HG02943 (cell line): ENCODE results near the gene C19orf81.
"Not testable (repeated sequence)": the region's sequence is repeated elsewhere in the genome, so short reads cannot be mapped to it uniquely, and the experiment has no call there.

Source experiments
- ATAC-seq: cut with Tn5 transposase; IDR thresholded peaks from one replicate; pipeline ENCODE4 v1.9.1; 2021; ENCODE audit warnings: mild to moderate bottlenecking, low read depth, moderate library complexity; ENCODE audit not compliant: unreplicated experiment

The C19orf81 gene

DNA sequence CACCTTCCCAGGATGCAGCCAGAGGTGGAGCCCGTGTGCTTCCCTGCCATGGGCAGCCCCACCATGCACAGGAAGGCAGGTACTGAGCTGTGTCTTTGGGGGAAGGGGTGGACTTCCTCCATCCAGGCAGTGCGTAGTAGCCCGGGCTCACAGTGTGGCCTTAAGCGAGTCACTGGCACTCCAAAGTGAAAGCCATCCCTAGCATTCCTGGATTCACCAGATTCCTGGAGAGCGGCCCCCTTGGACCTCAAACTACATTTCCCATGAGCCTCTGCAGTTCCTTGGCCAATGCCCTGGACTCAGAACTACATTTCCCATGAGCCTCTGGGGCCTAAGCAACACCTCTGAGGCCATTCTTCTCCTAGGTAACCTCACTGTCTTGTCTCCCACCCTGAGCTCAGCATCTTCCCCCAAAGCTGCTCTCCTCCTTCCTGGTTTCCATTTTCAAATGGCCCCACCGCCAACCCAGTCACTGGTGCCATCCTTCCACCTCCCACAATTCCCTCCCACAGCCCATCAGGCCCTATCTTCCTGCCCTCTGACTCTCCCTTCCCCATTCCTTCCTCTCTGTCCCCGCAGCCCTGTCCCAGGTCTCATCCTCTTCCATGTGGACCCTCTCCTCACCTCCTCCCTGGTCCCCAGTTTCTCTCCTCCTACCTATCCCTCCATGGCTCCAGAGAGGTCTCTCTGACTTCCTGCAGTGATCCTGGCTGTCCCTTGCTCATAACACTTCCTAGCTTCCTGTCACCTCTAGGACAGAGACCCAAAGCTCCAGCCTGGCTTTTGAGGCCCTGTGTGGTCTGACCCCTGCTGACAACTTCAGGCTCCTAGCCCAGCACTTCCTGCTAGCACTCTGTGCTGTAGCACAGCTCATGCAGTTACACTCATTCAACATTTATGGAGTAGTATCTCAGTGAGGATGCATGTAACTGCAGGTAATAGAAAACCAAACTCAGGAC, at the start of gene C19orf81:
TSS of gene C19orf81 (plus strand) at position 13 of the 959 bp plus-strand sequence. CDS start at position 13, 0 bp downstream.
- ATAC-seq = no peak

DNA sequence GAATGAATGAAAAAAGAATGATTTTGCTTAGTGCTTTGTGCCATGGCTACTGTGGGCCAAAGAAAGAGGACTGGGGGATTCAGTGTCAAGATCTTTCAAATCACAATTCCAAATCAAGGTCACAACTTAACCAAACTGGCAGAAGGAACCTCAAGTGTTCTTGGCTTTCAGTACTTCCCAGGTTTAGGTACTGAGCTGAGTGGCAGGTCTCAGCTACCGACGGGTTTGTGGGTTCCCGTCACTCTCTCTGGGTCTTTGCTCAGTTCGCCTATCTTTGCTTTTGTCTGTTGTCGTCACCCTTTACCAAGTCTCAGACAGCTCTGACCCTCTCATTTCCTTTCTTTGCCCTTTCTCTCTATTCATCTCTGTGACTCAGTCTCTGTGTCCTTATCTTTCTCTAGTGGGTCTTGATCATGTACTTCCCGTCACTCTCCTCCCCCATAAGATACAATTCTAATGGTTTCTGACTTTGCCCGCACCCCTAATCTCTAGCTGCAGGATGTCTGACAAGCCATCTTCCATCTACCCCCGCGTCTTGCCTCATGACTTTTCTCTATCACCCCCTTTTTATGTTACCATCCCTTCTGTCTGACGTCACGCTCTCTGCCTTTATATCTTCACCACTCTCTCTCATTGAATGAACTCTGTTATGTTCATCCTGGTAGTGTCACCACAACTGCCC, 47.7 kb upstream of the C19orf81 start:
- ATAC-seq = no peak

DNA sequence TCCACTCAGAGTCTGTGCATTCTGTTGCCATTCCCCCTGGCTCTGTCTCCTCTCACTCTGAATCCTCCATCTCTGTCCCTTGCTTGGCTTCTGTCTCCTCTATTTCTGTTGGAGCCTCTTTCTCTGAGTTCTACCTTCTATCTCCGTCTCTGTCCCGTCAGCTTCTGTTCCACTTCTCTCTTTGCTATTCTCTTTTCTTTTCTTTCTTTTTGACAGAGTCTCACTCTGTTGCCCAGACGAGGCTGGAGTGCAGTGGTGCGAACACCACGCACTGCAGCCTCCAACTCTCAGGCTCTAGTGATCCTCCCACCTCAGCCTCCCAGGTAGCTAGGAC, 47.2 kb upstream of the C19orf81 start:
- ATAC-seq = no peak

DNA sequence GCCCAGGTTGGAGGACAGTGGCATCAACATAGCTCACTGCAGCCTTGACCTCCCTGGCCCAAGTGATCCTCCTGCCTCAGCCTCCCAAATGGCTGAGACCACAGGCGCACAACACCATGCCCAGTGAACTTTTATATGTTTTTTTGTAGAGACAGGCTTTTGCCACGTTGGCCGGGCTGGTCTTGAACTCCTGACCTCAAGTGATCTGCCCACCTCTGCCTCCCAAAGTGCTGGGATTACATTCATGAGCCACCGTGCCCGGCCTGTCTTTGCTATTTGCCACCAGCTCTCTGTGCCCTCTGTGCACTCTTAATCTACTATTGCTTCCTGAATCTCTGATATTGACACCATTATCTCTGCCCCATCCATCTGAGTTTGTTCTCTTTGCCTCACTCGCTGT, 46.7 kb upstream of the C19orf81 start:
- ATAC-seq = no peak

DNA sequence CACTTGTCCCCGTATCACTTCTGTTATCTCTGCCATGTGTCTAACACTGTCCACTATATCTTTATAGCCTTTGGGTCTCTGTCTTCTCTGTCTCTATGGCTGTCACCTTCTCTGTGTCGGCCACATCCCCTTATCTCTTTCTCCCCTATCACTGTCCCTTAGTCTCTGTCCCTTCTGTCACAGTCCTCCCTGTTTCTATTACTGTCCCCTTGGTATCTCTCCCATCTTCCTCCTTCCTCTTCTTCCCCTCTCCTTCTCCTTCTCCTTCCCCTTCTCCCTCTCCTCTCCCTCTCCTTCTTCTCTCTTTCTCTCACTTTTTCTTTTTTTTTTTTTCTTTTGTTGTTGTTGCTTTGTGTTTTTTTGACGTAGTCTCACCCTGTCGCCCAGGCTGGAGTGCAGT, 46.3 kb upstream of the C19orf81 start:
- no peak for ATAC-seq

DNA sequence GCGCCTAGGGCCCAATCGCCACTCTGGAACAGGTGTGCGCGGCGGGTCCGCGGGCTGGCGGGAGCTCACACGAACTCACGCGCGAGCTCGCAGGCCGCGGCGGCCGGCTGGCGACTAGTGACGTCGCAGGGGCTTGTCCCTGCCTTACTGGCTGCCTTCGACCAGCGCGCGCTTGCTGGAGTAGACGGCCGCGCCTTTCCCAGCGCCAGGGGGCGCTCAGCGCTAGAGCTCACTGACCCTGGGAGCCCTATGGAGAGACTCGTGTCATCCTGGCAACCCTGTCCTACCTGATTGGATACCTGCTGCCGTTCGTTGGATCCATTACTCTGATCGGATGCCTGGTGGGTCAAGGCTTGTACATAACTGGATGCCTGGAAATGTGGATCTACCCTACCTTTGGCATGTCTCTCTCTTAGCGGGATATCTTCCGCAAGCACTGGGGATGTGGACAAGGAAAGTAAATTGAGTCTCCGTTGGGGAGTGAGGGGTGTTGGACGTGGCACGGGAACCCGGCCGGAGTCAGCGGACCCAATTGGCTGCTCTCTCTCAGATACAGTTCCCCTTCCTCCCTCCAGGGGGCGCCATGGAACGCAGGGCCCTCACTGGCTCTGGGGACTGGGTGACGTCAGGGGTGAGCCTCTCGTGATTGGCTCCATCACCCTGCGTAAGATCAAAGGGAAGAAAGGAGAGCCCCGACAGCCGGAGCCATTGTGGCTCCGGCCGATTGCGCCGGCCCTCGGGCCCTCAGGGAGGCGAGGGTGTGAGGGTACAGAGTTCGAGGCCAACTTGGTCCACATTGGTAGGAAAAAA, 44.8 kb upstream of the C19orf81 start:
- ATAC-seq = not testable (repeated sequence)

DNA sequence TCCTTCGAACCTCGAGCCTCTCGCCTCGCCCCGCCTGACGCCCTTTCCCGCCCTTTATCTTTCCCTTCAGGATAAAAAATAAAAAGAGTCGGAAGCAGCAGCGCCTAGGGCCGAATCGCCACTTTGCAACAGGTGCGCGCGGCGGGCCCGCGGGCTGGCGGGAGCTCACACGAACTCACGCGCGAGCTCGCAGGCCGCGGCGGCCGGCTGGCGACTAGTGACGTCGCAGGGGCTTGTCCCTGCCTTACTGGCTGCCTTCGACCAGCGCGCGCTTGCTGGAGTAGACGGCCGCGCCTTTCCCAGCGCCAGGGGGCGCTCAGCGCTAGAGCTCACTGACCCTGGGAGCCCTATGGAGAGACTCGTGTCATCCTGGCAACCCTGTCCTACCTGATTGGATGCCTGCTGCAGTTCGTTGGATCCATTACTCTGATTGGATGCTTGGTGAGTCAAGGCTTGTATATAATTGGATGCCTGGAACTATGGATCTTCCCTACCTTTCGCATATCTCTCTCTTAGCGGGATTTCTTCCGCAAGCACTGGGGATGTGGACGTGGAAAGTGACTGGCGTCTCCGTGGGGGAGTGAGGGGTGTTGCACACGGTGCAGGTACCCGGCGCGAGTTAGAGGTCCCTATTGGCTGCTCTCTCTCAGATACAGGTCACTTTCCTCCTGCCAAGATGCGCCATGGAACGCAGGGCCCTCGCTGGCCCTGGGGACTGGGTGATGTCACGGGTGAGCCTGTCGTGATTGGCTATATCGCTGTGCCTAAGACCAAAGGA, 43.0 kb upstream of the C19orf81 start:
- ATAC-seq = not testable (repeated sequence)

DNA sequence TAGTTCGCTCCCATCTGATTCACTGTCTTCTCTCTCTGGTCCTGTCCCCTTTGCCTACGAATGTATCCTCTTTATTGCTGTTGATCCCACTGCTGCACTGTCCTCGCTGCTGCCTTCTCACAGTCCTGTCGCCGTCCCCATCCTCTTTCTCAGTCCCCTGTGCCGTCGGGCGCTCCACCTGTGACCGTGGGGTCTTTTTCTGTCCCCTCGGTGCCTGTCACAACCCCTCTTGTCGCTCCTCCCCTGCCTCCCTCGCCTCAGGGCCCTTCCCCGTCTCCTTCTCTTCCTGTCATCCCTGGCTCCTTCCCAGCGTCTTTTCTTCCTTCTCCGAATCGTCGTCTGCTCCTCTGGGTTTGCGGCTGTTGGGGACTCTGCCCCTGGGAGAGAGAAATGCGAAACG, 41.9 kb upstream of the C19orf81 start:
- ATAC-seq = no peak

DNA sequence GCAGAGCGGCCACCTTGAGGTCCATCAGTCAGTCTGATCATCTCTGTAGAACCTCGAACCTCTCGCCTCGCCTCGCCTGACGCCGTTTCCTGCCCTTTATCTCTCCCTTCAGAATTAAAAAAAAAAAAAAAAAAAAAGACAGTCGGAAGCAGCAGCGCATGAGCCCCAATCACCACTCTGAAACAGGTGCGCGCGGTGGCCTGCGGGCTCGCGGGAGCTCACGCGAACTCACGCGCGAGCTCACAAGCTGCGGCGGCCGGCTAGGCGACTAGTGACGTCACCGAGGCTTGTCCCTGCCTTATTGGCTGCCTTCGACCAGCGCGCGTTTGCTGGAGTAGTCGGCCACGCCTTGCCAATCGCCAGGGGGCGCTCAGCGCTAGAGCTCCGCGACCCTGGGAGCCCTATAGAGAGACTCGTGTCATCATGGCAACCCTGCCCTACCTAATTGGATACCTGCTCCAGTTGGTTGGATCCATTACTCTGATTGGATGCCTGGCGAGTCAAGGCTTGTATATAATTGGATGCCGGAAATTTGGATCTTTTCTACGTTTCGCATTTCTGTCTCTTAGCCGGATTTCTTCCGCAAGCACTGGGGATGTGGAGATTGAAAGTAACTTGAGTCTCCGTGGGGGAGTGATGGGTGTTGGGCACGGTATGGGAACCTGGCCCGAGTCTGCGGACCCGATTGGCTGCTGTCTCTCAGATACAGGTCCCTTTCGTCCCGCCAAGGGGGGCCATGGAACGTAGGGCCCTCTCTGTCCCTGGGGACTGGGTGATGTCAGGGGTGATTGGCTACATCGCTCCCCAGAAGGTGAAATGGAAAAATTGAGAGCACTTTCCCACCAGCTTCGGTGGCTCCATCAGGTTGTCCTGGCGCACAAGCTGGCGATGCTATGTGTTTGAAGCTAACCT, 41.1 kb upstream of the C19orf81 start:
- no peak for ATAC-seq

DNA sequence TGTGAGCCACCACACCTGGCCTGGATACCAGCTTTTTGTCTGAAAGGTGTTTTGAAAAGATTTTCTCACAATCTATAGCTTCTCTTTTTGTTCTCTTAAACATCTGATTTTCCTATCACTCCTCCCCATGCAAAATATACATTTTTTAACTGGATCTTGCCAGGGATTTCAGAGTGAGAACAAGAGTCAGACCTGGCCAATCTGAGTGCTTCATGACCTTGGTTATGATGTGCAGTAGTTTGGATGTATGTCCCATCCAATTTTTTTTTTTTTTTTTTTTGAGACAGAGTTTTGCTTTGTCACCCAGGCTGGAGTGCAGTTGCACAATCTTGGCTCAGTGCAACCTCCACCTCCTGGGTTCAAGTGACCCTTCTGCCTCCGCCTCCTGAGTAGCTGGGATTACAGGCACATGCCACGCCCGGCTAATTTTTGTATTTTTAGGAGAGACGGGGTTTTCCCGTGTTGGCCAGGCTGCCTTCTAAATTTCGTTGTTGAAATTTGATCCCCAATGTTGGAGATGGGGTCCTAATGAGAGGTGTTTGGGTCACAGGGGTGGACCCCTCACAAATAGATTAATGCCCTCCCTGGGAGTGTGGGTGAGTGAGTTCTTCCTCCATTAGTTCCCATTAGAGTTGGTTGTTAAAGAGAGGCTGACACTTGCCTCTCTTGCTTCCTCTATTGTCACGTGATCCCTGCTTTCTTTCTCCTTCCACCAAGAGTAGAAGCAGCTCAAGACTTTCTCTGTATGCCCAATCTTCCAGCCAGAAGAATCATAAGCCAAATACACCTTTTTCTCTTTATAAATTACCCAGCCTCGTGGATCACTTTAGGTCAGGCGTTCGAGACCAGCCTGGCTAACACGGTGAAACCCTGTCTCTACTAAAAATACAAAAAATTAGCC, 36.5 kb upstream of the C19orf81 start:
- ATAC-seq = not testable (repeated sequence)

DNA sequence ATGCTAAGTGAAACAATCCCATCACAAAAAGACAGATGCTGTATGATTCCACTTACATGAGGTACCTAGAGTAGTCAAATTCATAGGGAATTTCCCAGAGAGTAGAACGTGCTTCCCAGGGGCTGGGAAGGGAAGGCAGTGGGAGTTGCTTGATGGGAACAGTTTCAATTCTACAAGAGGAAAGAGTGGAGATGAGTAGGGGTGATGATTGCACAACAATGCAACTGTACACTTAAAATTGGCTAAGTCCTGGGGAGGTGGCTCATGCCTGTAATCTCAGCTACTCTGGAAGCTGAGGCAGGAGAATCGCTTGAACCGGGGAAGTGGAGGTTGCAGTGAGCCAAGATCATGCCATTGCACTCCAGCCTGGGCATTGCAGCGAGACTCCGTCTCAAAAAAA, 30.9 kb upstream of the C19orf81 start:
- not testable (repeated sequence) for ATAC-seq

DNA sequence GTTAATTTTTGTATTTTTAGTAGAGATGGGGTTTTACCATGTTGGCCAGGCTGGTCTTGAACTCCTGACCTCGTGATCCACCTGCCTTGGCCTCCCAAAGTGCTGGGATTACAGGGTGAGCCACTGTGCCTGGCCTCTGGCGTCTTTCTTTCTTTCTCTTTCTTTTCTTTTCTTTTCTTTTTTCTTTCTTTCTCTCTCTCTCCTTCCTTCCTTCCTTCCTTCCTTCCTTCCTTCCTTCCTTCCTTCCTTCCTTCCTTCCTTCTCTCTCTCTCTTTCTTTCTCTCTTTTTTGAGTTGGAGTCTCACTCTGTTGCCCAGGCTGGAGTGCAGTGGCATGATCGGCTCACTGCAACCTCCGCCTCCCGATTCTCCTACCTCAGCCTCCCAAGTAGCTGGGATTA, 30.1 kb upstream of the C19orf81 start:
- ATAC-seq = not testable (repeated sequence)

DNA sequence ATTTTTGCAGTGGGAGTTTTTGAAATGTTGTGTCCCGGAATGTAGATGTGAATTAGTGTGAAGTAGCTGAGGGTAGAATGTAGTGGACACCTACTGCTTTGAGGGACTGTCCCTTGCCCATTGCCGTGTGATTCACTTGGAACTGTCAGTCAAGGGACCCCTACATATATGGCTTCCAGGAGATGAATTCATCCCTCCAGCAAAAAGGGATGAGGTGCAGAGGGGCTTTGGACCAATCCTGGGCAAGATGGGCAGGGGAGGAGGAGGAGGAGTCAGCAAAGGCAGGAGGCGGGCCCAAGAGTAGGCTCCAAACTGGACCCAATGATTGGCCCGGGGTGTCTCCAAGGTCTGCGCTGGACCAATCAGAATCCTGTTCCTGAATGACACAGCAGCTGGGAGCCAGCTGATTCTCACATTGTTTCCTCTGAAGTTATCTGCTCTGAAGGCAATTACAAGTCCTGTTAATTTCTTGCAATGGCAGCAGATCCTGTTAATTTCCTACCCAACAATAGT, 28.8 kb upstream of the C19orf81 start:
- ATAC-seq = not testable (repeated sequence)

DNA sequence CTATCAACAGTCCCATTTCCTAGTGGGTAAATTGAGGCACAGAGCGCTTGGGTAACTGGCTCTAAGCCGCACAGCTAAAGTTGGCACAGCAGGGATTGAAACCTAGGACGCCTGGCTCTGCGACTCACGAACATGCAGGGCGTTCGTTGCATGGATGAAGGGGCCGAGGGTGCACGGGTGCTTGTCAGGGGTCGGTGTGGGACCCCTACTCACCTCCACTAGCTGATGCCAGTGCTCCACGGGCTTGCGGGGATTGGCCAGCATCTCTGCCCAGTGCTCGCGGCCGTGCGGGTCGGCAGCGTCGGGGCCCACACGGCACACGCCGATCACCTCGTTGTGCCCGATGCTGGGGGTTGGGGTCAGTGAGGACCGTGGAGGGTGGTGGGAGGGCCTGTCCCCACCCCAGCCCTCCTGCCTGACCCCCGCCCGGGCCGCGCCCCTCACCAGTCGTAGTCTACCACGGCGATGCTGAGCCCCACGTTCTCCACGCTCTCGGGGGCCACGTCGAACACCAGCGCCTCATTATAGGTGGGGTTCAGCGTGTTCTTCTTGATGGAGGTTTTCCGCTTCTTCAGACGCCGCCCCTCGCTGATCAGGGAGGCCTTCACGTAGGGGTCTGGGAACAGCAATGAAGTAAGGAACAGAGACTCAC, 24.2 kb upstream of the C19orf81 start:
- ATAC-seq = no peak

DNA sequence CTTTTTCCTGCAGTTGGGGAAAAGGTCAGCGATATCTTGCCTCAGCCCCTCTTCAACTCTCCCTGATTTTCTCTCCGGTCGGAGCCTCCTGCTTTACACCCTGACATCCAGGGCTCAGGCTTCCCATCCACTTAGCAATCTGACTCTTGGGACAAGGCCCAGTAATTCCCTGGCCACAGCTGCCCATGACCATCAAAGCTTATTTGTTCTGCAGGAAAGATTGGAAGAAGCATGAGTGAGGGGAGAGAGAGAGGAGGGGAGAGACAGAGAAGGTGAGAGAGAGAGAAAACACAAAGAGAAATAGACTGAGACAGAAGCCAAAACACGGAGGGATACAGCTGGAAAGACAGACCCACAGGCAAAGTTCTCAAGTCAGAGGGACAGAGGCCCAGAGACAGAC, 23.2 kb upstream of the C19orf81 start:
- no peak for ATAC-seq

DNA sequence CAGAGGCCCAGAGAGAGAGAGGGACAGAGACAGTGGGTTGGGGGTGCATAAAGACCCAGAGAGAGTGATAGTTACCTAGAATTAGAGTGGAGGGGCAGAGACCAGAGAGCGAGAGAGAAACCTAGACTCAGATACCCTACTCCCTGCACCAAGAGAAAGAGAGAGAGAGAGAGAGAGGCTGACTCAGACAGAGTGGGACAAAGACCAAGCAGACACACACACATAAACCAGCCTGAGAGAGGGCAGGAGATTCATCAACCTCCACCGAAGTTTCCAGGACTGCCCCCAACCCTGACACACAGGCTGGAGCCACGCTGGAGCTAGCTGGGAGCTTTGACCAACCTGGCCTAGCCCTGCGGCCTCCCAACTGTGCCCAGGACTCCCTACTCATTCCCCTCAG, 22.4 kb upstream of the C19orf81 start:
- ATAC-seq = no peak

DNA sequence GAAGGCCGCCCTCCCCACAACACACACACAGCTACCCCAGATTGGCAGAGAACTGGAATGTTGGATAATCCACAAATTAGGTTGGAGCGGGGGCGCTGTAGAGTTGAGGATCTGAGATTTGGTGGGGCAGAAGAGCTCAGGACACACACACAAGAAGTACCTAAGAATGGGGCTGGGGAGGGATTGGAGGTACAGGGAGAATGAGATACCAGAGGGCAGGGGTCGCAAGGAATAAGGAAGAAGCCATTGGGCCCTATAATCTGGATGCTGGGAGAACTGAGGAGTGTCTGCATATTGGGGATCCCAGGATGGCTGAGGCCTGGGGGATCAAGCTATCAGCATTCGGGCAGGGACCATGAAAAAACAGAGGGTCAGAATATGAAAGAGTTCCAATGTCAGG, 21.1 kb upstream of the C19orf81 start:
- ATAC-seq = no peak
